K562 (cell line): ENCODE results near the gene DIP2C. TPM values are rescaled to one million over a fixed set of nuclear protein-coding genes. Genes with fewer than 3 reads are reported as not detected.

ENCODE experiments used
- ATAC-seq: fragments of 200-7000 bp; cut with Tn5 transposase; 3 replicates; pipeline ENCODE4 v1.9.1; 2020; ENCODE audit warnings: moderate library complexity
- BruUV-seq: library from RNA; stranded (reverse); fragments of 400-500 nt; replicated peaks from 2 replicates; lab custom pipeline; 2021; lab: Mats Ljungman, UMichigan
- CTCF ChIA-PET: fragments of 300-600 bp; formaldehyde crosslinking; extraction: SDS; loops from one replicate; lab custom pipeline; 2021; ENCODE audit warnings: low intra/inter-chr PET ratio; lab: Yijun Ruan, JAX
- POLR2A ChIA-PET: fragments of 300-600, 350-650 bp; sonication (Branson Sonifier 250); formaldehyde crosslinking; extraction: SDS; loops from one replicate; lab custom pipeline; 2021; ENCODE audit warnings: antibody characterized with exemption, inconsistent platforms; lab: Yijun Ruan, JAX
- DNase-seq, 4 experiments: peaks; one replicate each; pipeline versions ENCODE4 v3.0.0 to v3.0.0-alpha.2; 2011 to 2018; ENCODE audit warnings: low spot score in 3 of 4, mixed read lengths in 3 of 4; ENCODE audit errors: extremely low read depth in 1 of 4
- FAIRE-seq: peaks from 2 replicates; lab custom pipeline; 2011; peaks lifted over from hg19 to GRCh38; lab: Jason Lieb, UNC
- H2AFZ ChIP-seq: 2 replicates; pipeline ENCODE4 v1.6.0; 2011; ENCODE audit warnings: low read depth, low read length, control low read depth, inconsistent platforms
- H3K27ac ChIP-seq: fragments of 200-600 bp; 3 replicates; pipeline ENCODE4 v1.8.0; 2011; ENCODE audit warnings: low read depth, mild to moderate bottlenecking, control low read depth, inconsistent platforms, low read length, moderate library complexity, mixed read lengths; ENCODE audit errors: extremely low read depth
- H3K27me3 ChIP-seq, 2 experiments: fragments of 300-600 bp in 1 of 2; 2 replicates in 1 of 2; 3 replicates in 1 of 2; pipeline versions ENCODE4 v1.6.0 to v1.8.0; 2011; ENCODE audit warnings: inconsistent platforms in 2 of 2, low read length in 2 of 2, mild to moderate bottlenecking in 1 of 2, mixed read lengths in 1 of 2, moderate library complexity in 1 of 2; ENCODE audit not compliant: control insufficient read depth in 2 of 2, insufficient read depth in 2 of 2
- H3K36me3 ChIP-seq: fragments of 300-600 bp; 3 replicates; pipeline ENCODE4 v1.8.0; 2011; ENCODE audit warnings: mild to moderate bottlenecking, low read length, inconsistent platforms; ENCODE audit not compliant: control insufficient read depth, insufficient read depth
- H3K4me1 ChIP-seq, 2 experiments: fragments of 200-600 bp in 1 of 2; replicated peaks in 1 of 2; 2 replicates in 1 of 2; 3 replicates in 1 of 2; pipeline versions ENCODE4 v1.5.1 to v1.8.0; 2011; ENCODE audit warnings: inconsistent platforms in 2 of 2, low read length in 2 of 2, mild to moderate bottlenecking in 1 of 2, mixed read lengths in 1 of 2, moderate library complexity in 1 of 2; ENCODE audit not compliant: control insufficient read depth in 2 of 2, insufficient read depth in 2 of 2
- H3K4me2 ChIP-seq: 2 replicates; pipeline ENCODE4 v1.6.1; 2011; ENCODE audit warnings: low read length, control low read depth, inconsistent platforms, mixed read lengths; ENCODE audit not compliant: insufficient read depth
- H3K4me3 ChIP-seq: fragments of 200-600 bp; sonication (generic), shearing (Covaris generic); 2 replicates; pipeline ENCODE4 v1.5.1; 2016; ENCODE audit warnings: control low read depth, inconsistent platforms
- H3K79me2 ChIP-seq: fragments of 200-600 bp; 3 replicates; pipeline ENCODE4 v1.8.0; 2011; ENCODE audit warnings: low read length, inconsistent platforms; ENCODE audit not compliant: control insufficient read depth, insufficient read depth
- H3K9ac ChIP-seq, 2 experiments: 2 replicates each; pipeline versions ENCODE4 v1.6.0 to v1.6.1; 2011; ENCODE audit warnings: low read depth in 2 of 2, low read length in 2 of 2, control low read depth in 1 of 2, inconsistent platforms in 1 of 2, mild to moderate bottlenecking in 1 of 2, mixed read lengths in 1 of 2; ENCODE audit not compliant: insufficient read depth in 1 of 2
- H3K9me1 ChIP-seq: one replicate; pipeline ENCODE4 v1.6.0; 2011; ENCODE audit warnings: inconsistent platforms, mild to moderate bottlenecking, low read length, moderate library complexity; ENCODE audit not compliant: control insufficient read depth, insufficient read depth
- H3K9me3 ChIP-seq: replicated peaks from 2 replicates; pipeline ENCODE4 v1.5.1; 2011; ENCODE audit warnings: low read depth, low read length, inconsistent platforms; ENCODE audit not compliant: control insufficient read depth, insufficient read depth
- H4K20me1 ChIP-seq: replicated peaks from 2 replicates; pipeline ENCODE4 v1.6.1; 2011; ENCODE audit warnings: low read length, inconsistent platforms, mixed read lengths; ENCODE audit not compliant: control insufficient read depth, insufficient read depth
- CBFA2T2 ChIP-seq: fragments of 450-650 bp; conservative IDR thresholded peaks from 2 replicates; pipeline ENCODE4 v1.6.1; 2017; ENCODE audit warnings: mild to moderate bottlenecking
- COPS2 ChIP-seq: fragments of 450-650 bp; conservative IDR thresholded peaks from 2 replicates; pipeline ENCODE4 v1.6.1; 2016; ENCODE audit warnings: mild to moderate bottlenecking, moderate library complexity
- DACH1 ChIP-seq: fragments of 450-650 bp; IDR thresholded peaks from 2 replicates; pipeline ENCODE4 v1.6.1; 2018; ENCODE audit not compliant: partially characterized antibody
- FIP1L1 ChIP-seq: fragments of 200-400 bp; formaldehyde crosslinking; IDR thresholded peaks from 2 replicates; pipeline ENCODE4 v1.6.1; 2018; ENCODE audit warnings: mild to moderate bottlenecking, low read depth, low read length; ENCODE audit not compliant: poor library complexity, severe bottlenecking
- MTF1 ChIP-seq: fragments of 250-450 bp; sonication (Bioruptor Pico); IDR thresholded peaks from 2 replicates; pipeline ENCODE4 v1.9.0; 2021; ENCODE audit warnings: moderate library complexity, mild to moderate bottlenecking, inconsistent platforms, borderline replicate concordance
- MYBL2 ChIP-seq, 2 experiments: fragments of 450-650 bp in 1 of 2; sonication (generic) in 1 of 2; formaldehyde crosslinking in 1 of 2; IDR thresholded peaks; 2 replicates each; pipeline versions ENCODE4 v1.6.1 to v1.8.1; 2017 to 2022; ENCODE audit warnings: borderline replicate concordance in 1 of 2, inconsistent platforms in 1 of 2, low read depth in 1 of 2, mild to moderate bottlenecking in 1 of 2, missing genetic modification reagents in 1 of 2, moderate library complexity in 1 of 2
- PCBP2 ChIP-seq: fragments of 200-400 bp; formaldehyde crosslinking; IDR thresholded peaks from 2 replicates; pipeline ENCODE4 v1.6.1; 2018; ENCODE audit warnings: low read length, low read depth, mild to moderate bottlenecking, moderate library complexity; ENCODE audit not compliant: poor library complexity, severe bottlenecking
- ZC3H11A ChIP-seq: IDR thresholded peaks from 2 replicates; pipeline ENCODE4 v1.6.1; 2012; ENCODE audit warnings: low read depth, low read length, improper control_type of control experiment
- ZNF124 ChIP-seq: sonication (generic); formaldehyde crosslinking; IDR thresholded peaks from 2 replicates; pipeline ENCODE4 v1.8.1; 2022; ENCODE audit warnings: missing genetic modification reagents
- ZNF57 ChIP-seq: fragments of 450-650 bp; formaldehyde crosslinking; IDR thresholded peaks from 2 replicates; pipeline ENCODE4 v1.4.0; 2020; ENCODE audit warnings: mild to moderate bottlenecking, moderate library complexity
- WGBS: fragments of 100-300 bp; shearing (Covaris generic); methylation state at CpG from one replicate; pipeline ENCODE4 v1.1.6; 2016; ENCODE audit warnings: low coverage, mixed read lengths; ENCODE audit not compliant: insufficient coverage; ENCODE audit errors: missing lambda C conversion rate; 5-methylcytosine and 5-hydroxymethylcytosine counted together
- in situ Hi-C: fragments of 300-500 bp; cut with MboI; formaldehyde crosslinking; loops from 4 replicates; pipeline ENCODE4 v1.15.0; 2018; ENCODE audit warnings: inconsistent platforms, mixed read lengths
- intact Hi-C: fragments of 100-400 bp; cut with micrococcal nuclease; formaldehyde crosslinking; loops from 2 replicates; pipeline ENCODE4 v1.14.2; 2022
- polyA plus RNA-seq, 8 experiments: library from polyadenylated mRNA; depleted of rRNA in 4 of 8; stranded (reverse) in 5 of 8; unstranded in 3 of 8; fragments of >200 nt; fragmentation: Nextera tagmentation in 2 of 8; fragmentation: Illumina TruSeq in 1 of 8; extraction: Ambion mirVana in 2 of 8; extraction: Trizol in 1 of 8; gene quantifications; 2 replicates each; pipeline versions ENCODE4 v1.2.1 to v1.2.3, GENCODE V29; 2011 to 2014; ENCODE audit warnings: inconsistent platforms in 1 of 8, missing spikeins in 1 of 8
- total RNA-seq, 7 experiments: library from RNA; depleted of rRNA in 6 of 7; stranded (reverse); fragments of >200 nt in 6 of 7; fragmentation: Illumina TruSeq in 2 of 7; extraction: Trizol in 2 of 7; gene quantifications; 2 replicates each; pipeline versions ENCODE4 v1.2.1 to v1.2.3, GENCODE V29; 2011 to 2021; ENCODE audit warnings: low replicate concordance in 1 of 7
- TF ChIP-seq, protein P1 (sequence below): IDR thresholded peaks from 3 replicates; pipeline ENCODE4 v1.6.1; 2011; ENCODE audit warnings: borderline replicate concordance, mild to moderate bottlenecking; ENCODE audit not compliant: insufficient read length, insufficient read depth
- TF ChIP-seq, protein P2 (sequence below): fragments of 250-450 bp; sonication (Bioruptor Pico); IDR thresholded peaks from 2 replicates; pipeline ENCODE4 v1.4.0; 2020; ENCODE audit warnings: borderline replicate concordance
- TF ChIP-seq, protein P3 (sequence below): sonication (generic); formaldehyde crosslinking; IDR thresholded peaks from 2 replicates; pipeline ENCODE4 v1.8.0; 2022; ENCODE audit warnings: mild to moderate bottlenecking, missing genetic modification reagents
- TF ChIP-seq, protein P4 (sequence below), 2 experiments: IDR thresholded peaks; 2 replicates each; pipeline ENCODE4 v1.6.1; 2012; ENCODE audit warnings: improper control_type of control experiment in 2 of 2, low read depth in 2 of 2, low read length in 2 of 2, borderline replicate concordance in 1 of 2

DIP2C gene
- total and polyA plus RNA-seq, 9 of the 15 experiments (the other 6 are each of a cell fraction or from before 2014, with no cell fraction given) = 0.01 TPM; not detected in 8

DNA sequence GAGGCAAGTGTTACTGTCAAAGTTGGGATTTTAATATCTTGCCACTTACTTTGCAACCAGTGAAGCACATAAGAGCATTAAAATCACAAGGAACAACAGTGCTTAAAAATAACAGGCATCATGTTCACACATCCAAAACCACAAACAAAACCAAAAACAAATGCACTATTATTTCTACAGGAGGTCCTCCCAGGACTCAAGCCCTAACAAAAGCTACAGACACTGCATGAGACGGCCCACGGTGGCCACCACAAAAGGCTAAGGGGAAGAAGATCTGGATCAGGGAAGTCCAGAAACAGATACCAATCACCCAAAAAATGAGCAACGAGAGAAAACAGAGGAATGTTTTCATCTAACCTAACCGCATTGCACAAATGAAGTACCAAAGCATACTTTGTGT is 395.8 kb downstream of the DIP2C start:
- Histone ChIP-seq H4K20me1 (no peaks in the 10 kb centered on the region), H3K36me3 (no peaks in the 10 kb centered on the region), H3K4me3 (no peak overlapping the region), H3K9ac (no peak overlapping the region), H2AFZ (no peak overlapping the region), H3K9me3 (no peaks in the 10 kb centered on the region), H3K79me2 (no peaks in the 10 kb centered on the region), H3K4me1 (no peaks in the 10 kb centered on the region), H3K27ac (no peak overlapping the region), H3K27me3 (peaks cover 35 to 54% of the 10 kb centered on the region in 2 experiments), H3K4me2 (no peak overlapping the region)
- 2% methylated on average over 4 of the region's 4 CpGs for WGBS
- in situ Hi-C loops = no loop called here
- no peak for ATAC-seq
- intact Hi-C loops = no loop called here
- POLR2A ChIA-PET = interaction anchor here (0.5 to 1.3 kb wide), 3 partner anchors 23 to 319 kb away, joined by 3 read pairs; no protein-coding TSS in a partner anchor
- no peak for DNase-seq
- no peak for FAIRE-seq
- CTCF ChIA-PET = no interaction called here
- BruUV-seq = no TSS peak
- TF ChIP-seq PCBP2 (no peak), COPS2 (no peak), DACH1 (no peak), ZNF57 (no peak), FIP1L1 (no peak), ZC3H11A (no peak), CBFA2T2 (no peak), ZNF124 (CRISPR knock-in tag) (no peak), MYBL2 (IDR thresholded peaks at IDR 0.05; ENCODE audit: low read depth) (no peak), MYBL2 (CRISPR knock-in tag; IDR thresholded peaks at IDR 0.05; ENCODE audit: borderline replicate concordance) (no peak), MTF1 (CRISPR knock-in tag) (no peak)
- TF ChIP-seq, protein P1, sequence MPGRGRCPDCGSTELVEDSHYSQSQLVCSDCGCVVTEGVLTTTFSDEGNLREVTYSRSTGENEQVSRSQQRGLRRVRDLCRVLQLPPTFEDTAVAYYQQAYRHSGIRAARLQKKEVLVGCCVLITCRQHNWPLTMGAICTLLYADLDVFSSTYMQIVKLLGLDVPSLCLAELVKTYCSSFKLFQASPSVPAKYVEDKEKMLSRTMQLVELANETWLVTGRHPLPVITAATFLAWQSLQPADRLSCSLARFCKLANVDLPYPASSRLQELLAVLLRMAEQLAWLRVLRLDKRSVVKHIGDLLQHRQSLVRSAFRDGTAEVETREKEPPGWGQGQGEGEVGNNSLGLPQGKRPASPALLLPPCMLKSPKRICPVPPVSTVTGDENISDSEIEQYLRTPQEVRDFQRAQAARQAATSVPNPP = no peak
- TF ChIP-seq, protein P2, sequence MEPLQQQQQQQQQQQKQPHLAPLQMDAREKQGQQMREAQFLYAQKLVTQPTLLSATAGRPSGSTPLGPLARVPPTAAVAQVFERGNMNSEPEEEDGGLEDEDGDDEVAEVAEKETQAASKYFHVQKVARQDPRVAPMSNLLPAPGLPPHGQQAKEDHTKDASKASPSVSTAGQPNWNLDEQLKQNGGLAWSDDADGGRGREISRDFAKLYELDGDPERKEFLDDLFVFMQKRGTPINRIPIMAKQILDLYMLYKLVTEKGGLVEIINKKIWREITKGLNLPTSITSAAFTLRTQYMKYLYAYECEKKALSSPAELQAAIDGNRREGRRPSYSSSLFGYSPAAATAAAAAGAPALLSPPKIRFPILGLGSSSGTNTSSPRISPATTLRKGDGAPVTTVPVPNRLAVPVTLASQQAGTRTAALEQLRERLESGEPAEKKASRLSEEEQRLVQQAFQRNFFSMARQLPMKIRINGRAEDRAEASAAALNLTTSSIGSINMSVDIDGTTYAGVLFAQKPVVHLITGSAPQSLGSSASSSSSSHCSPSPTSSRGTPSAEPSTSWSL (CRISPR knock-in tag) = no peak
- TF ChIP-seq, protein P3, sequence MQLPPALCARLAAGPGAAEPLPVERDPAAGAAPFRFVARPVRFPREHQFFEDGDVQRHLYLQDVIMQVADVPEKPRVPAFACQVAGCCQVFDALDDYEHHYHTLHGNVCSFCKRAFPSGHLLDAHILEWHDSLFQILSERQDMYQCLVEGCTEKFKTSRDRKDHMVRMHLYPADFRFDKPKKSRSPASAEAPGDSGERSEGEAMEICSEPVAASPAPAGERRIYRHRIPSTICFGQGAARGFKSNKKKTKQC (CRISPR knock-in tag) = no peak
- TF ChIP-seq, protein P4, sequence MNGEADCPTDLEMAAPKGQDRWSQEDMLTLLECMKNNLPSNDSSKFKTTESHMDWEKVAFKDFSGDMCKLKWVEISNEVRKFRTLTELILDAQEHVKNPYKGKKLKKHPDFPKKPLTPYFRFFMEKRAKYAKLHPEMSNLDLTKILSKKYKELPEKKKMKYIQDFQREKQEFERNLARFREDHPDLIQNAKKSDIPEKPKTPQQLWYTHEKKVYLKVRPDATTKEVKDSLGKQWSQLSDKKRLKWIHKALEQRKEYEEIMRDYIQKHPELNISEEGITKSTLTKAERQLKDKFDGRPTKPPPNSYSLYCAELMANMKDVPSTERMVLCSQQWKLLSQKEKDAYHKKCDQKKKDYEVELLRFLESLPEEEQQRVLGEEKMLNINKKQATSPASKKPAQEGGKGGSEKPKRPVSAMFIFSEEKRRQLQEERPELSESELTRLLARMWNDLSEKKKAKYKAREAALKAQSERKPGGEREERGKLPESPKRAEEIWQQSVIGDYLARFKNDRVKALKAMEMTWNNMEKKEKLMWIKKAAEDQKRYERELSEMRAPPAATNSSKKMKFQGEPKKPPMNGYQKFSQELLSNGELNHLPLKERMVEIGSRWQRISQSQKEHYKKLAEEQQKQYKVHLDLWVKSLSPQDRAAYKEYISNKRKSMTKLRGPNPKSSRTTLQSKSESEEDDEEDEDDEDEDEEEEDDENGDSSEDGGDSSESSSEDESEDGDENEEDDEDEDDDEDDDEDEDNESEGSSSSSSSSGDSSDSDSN (IDR thresholded peaks at IDR 0.05; ENCODE audit: borderline replicate concordance in 1 of 2, low read depth in 2 of 2, low read length in 2 of 2) = no peak
- TF ChIP-seq, all 486 proteins: peak for 0
- H3K9me1 ChIP-seq = no peaks in the 10 kb centered on the region
